Measurements from ENCODE around the gene TERT. TPM values are rescaled to one million over a fixed set of nuclear protein-coding genes. Genes with fewer than 3 reads are reported as not detected.

The TERT gene
- total and polyA plus RNA-seq, 2 of the 8 experiments (the other 6 are each of a cell fraction or from before 2014, with no cell fraction given) = 13.1 to 23.1 TPM

DNA sequence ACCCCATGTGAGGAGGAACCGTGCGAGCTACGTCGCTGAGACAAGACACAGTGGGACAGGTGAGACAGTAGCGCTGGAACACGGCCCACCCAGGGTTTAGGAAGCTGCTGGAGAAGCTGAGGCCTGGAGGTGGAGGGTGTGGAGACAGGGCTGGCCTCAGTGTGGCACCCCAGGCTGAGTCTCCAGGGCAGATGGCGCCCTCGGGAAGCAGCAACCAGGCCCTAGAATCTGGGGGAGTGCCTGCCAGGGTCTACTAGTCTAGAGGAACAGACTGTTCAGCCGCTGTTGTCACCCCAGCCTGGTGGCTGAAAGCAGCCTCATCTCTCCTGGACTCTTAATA is 4.6 kb upstream of the TERT start:
- DNase-seq (ENCODE audit: low read depth in 1 of 2, low spot score in 2 of 2) (no peak), FAIRE-seq (no peak)
- no peak overlapping the region for H3K9ac ChIP-seq (replicated peaks in 1 of 4; ENCODE audit: extremely low read depth in 1 of 4, low read depth in 3 of 4, low read length in 3 of 4)
- peaks cover 0 to 8% (median 2%) of the 10 kb centered on the region in 4 experiments; a peak in 4 of 7 replicates for H3K27me3 ChIP-seq (replicated peaks in 1 of 4; ENCODE audit: control insufficient read depth in 3 of 4, extremely low read depth in 1 of 4, insufficient read depth in 3 of 4, low read length in 3 of 4)
- peak overlapping the region; percentile 8; the same call in 1 of the 2 replicates for H4K8ac ChIP-seq (ENCODE audit: extremely low read depth, insufficient read depth, low read length)
- no peak overlapping the region for H3K4ac ChIP-seq (replicated peaks; ENCODE audit: insufficient read length, low read depth, low read length)
- H2BK12ac ChIP-seq (ENCODE audit: low read depth, low read length) = no peak overlapping the region
- no peak overlapping the region for H2BK20ac ChIP-seq (ENCODE audit: low read length)
- no peak overlapping the region for H3K23ac ChIP-seq (ENCODE audit: insufficient read length)
- H3K79me1 ChIP-seq (ENCODE audit: low read depth, low read length) = no peaks in the 10 kb centered on the region
- no peak overlapping the region for H3K56ac ChIP-seq (replicated peaks; ENCODE audit: insufficient read length, low read depth, low read length)
- H3K27ac ChIP-seq (ENCODE audit: low read depth, low read length) = no peak overlapping the region
- H4K5ac ChIP-seq (ENCODE audit: insufficient read length, low read depth, low read length) = no peak overlapping the region
- 91% methylated on average over 9 of the region's 9 CpGs; no CpG with 5 or more reads in 1 of the 2 experiments for WGBS, 2 experiments (ENCODE audit: extremely low coverage in 1 of 2, insufficient coverage in 1 of 2, insufficient read length in 1 of 2, insufficient replicate concordance in 2 of 2, low coverage in 1 of 2, low lambda C conversion rate in 2 of 2, missing lambda C conversion rate in 1 of 2)
- ChIA-PET POLR2A (ENCODE audit: partially characterized antibody) (interaction anchor here (1.2 kb wide), 1 partner anchor 16 kb away, joined by 5 read pairs; no protein-coding TSS in a partner anchor), CTCF (ENCODE audit: partially characterized antibody) (interaction anchor here (1.2 kb wide), 1 partner anchor 27 kb away, joined by 3 read pairs; no protein-coding TSS in a partner anchor)
- no peak overlapping the region for H2BK15ac ChIP-seq (ENCODE audit: low read length)
- no peaks in the 10 kb centered on the region; a peak in 1 of 4 replicates for H3K9me3 ChIP-seq (ENCODE audit: insufficient read depth in 2 of 2, low read depth in 1 of 2, low read length in 1 of 2)
- H3K36me3 ChIP-seq (ENCODE audit: control insufficient read depth in 2 of 4, insufficient read depth in 4 of 4, low read length in 3 of 4) = no peaks in the 10 kb centered on the region
- H4K20me1 ChIP-seq (replicated peaks in 1 of 2; ENCODE audit: control insufficient read depth in 1 of 2, insufficient read depth in 2 of 2, low read length in 2 of 2) = no peaks in the 10 kb centered on the region
- no peak overlapping the region for H2BK120ac ChIP-seq (replicated peaks; ENCODE audit: low read depth, low read length)
- no peak overlapping the region for H3K18ac ChIP-seq (ENCODE audit: extremely low read depth, low read length)
- peak; percentile 19 to 33; a peak in 3 of 4 replicates for TF ChIP-seq RAD21 (IDR thresholded peaks at IDR 0.05 in 1 of 2, conservative IDR thresholded peaks at IDR 0.05 in 1 of 2; ENCODE audit: low read depth in 2 of 2, low read length in 2 of 2)
- no peak for TF ChIP-seq KDM4A (IDR thresholded peaks at IDR 0.05; ENCODE audit: low read depth, low read length, severe bottlenecking)
- H3K4me2 ChIP-seq (ENCODE audit: insufficient read depth in 1 of 2, low read depth in 2 of 2, low read length in 2 of 2) = no peak overlapping the region
- no peak overlapping the region for H3K14ac ChIP-seq (ENCODE audit: insufficient read length)
- H2AK5ac ChIP-seq (ENCODE audit: low read depth, low read length) = no peak overlapping the region
- H2AFZ ChIP-seq (ENCODE audit: low read length) = no peak overlapping the region
- H2BK5ac ChIP-seq (ENCODE audit: low read depth, low read length) = no peak overlapping the region
- no peaks in the 10 kb centered on the region for H3K79me2 ChIP-seq (ENCODE audit: control insufficient read depth in 1 of 2, insufficient read depth in 2 of 2, low read length in 2 of 2)
- H3K4me1 ChIP-seq (replicated peaks in 1 of 4; ENCODE audit: control insufficient read depth in 3 of 4, insufficient read depth in 4 of 4, low read length in 3 of 4) = peaks cover 0 to 7% (median 6%) of the 10 kb centered on the region in 4 experiments; a peak in 5 of 7 replicates
- H4K91ac ChIP-seq (replicated peaks; ENCODE audit: insufficient read length, low read length) = no peak overlapping the region
- H3K23me2 ChIP-seq (ENCODE audit: low read depth, low read length) = peaks cover 8% of the 10 kb centered on the region; the same call in 1 of the 2 replicates
- H3K4me3 ChIP-seq (ENCODE audit: extremely low read depth in 1 of 4, insufficient read depth in 2 of 4, low read depth in 3 of 4, low read length in 4 of 4) = no peak overlapping the region
